Lower lobe of right lung (tissue), 2 donors: ENCODE data around the gene STPG2. TPM values are rescaled to one million over a fixed set of nuclear protein-coding genes. Genes with fewer than 3 reads are reported as not detected.

ENCODE experiments used
- ATAC-seq, 2 donors: fragments of 200-7000 bp; cut with Tn5 transposase; one replicate each; pipeline ENCODE4 v1.9.1; 2020 to 2022; ENCODE audit warnings: mild to moderate bottlenecking in 2 of 2, moderate library complexity in 2 of 2
- DNase-seq: peaks from one replicate; pipeline ENCODE4 v3.0.0-alpha.2; 2020
- H3K27ac ChIP-seq: fragments of 200-600 bp; one replicate; pipeline ENCODE4 v1.8.0; 2022
- H3K27me3 ChIP-seq: fragments of 200-600 bp; one replicate; pipeline ENCODE4 v1.8.0; 2022; ENCODE audit warnings: low read depth
- H3K36me3 ChIP-seq: fragments of 200-600 bp; one replicate; pipeline ENCODE4 v1.8.0; 2022; ENCODE audit warnings: mild to moderate bottlenecking
- H3K4me1 ChIP-seq: fragments of 200-600 bp; one replicate; pipeline ENCODE4 v1.8.0; 2022
- H3K4me3 ChIP-seq: fragments of 200-600 bp; one replicate; pipeline ENCODE4 v1.8.0; 2022; ENCODE audit warnings: mild to moderate bottlenecking
- H3K9me3 ChIP-seq: fragments of 200-600 bp; one replicate; pipeline ENCODE4 v1.8.0; 2022
- CTCF ChIP-seq: fragments of 200-600 bp; IDR thresholded peaks from one replicate; pipeline ENCODE4 v1.8.0; 2022; ENCODE audit warnings: antibody characterized with exemption, mild to moderate bottlenecking
- intact Hi-C: fragments of 100-400 bp; cut with DNase I; formaldehyde crosslinking; loops from one replicate; pipeline ENCODE4 v1.11.0; 2022
- total RNA-seq: library from RNA; stranded (reverse); fragmentation: NEBNext Ultra II Directional; extraction: Animal tissue kit (Norgen Biotek cat#: 25700); gene quantifications from one replicate; pipeline ENCODE4 v1.2.1, GENCODE V29; 2021
- donor health status: DM: no; HTN: yes; CAD: no; lungs with severe emphysema.

STPG2 gene
- total RNA-seq, 1 donor from 2014 or later = 1.1 TPM

DNA sequence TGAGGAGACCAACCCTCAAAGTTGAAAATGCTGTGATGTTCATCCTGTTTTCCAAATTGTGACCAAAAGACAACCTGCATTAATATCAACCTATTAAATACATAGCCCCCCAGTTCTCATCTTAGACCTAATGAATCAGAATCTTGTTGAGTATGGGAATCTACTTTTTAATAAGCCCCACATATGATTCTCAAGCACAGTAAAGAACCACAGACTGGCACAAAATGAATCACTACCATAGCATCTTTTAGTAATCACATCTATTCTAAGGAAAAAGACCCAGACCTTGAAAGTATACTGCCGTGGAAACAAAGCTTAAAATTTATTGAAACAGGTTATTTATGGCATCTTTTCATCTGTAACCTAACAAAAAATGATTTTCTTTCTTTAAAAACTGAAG lies 152.9 kb downstream of the STPG2 start:
- no peaks in the 10 kb centered on the region for H3K27me3 ChIP-seq
- DNase-seq (no peak), ATAC-seq (no peak)
- TF ChIP-seq CTCF = no peak
- no peaks in the 10 kb centered on the region for H3K4me1 ChIP-seq
- no peak overlapping the region for H3K4me3 ChIP-seq
- H3K27ac ChIP-seq = no peak overlapping the region
- intact Hi-C loops = no loop called here
- H3K9me3 ChIP-seq = peaks cover 20% of the 10 kb centered on the region
- H3K36me3 ChIP-seq = no peaks in the 10 kb centered on the region

- intact Hi-C loops = no loop called here
- Histone ChIP-seq H3K27ac (no peak overlapping the region), H3K4me1 (no peaks in the 10 kb centered on the region), H3K27me3 (no peaks in the 10 kb centered on the region), H3K4me3 (no peak overlapping the region), H3K36me3 (no peaks in the 10 kb centered on the region), H3K9me3 (no peaks in the 10 kb centered on the region)
- no peak for TF ChIP-seq CTCF
- DNase-seq (no peak), ATAC-seq (no peak)
Observed at GRCh38 chr4:97987019-97987648, 156.1 kb downstream of the STPG2 start.

- Histone ChIP-seq H3K27ac (no peak overlapping the region), H3K4me1 (no peaks in the 10 kb centered on the region), H3K4me3 (no peak overlapping the region), H3K27me3 (no peaks in the 10 kb centered on the region), H3K36me3 (no peaks in the 10 kb centered on the region), H3K9me3 (no peaks in the 10 kb centered on the region)
- intact Hi-C loops = no loop called here
- DNase-seq = no peak
- no peak for ATAC-seq
- TF ChIP-seq CTCF = no peak
Observed at GRCh38 chr4:97984545-97985131, 158.6 kb downstream of the STPG2 start.

DNA sequence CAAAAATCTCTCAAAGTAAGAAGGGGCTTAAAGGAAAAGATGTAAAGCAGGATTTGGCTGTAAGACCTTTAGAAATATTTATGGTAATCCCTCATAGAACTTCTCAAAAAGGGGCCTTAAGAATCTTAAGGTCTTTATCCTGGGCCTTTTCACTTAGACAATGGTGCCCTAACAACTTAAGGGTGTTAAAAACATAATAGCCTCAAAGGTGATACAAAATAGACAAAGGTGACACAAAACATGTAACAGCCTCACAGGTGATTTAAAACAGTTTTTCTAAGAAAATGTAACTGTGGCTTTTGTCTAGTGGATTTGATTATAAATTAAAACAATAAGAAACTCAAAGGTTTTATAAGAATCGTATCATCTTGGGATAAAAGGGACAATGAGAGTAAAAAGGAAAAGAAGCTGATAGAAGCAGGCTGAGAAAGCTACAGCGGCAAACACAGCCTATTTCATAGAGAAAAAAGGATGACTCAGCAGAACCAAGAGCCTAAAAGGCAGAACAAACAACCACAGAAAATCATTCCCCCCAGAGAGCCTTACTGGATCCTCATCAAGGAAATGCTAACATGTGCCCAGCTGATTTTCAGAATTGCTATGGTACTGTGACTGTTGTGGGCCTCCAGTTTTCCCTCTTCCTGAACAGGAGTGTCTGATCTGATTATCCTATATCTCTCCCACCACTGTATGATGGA lies 164.3 kb downstream of the STPG2 start:
- H3K9me3 ChIP-seq = peaks cover 3% of the 10 kb centered on the region
- no peak for ATAC-seq
- H3K4me3 ChIP-seq = no peak overlapping the region
- no peak for DNase-seq
- no peak for TF ChIP-seq CTCF
- H3K4me1 ChIP-seq = no peaks in the 10 kb centered on the region
- no peaks in the 10 kb centered on the region for H3K27me3 ChIP-seq
- H3K36me3 ChIP-seq = no peaks in the 10 kb centered on the region
- no peak overlapping the region for H3K27ac ChIP-seq
- intact Hi-C loops = no loop called here

GRCh38 chr4:97953171-97953941 lies 189.9 kb downstream of the STPG2 start:
- Histone ChIP-seq H3K27me3 (no peaks in the 10 kb centered on the region), H3K9me3 (peaks cover 8% of the 10 kb centered on the region), H3K27ac (no peak overlapping the region), H3K4me3 (no peak overlapping the region), H3K4me1 (no peaks in the 10 kb centered on the region), H3K36me3 (no peaks in the 10 kb centered on the region)
- no peak for DNase-seq
- ATAC-seq = peak in 1 of 2 donors; percentile 17
- intact Hi-C loops = no loop called here
- no peak for TF ChIP-seq CTCF
